A549 (cell line): ENCODE results near the gene TMEM52B.
"Not testable (repeated sequence)": the region's sequence is repeated elsewhere in the genome, so short reads cannot be mapped to it uniquely, and the experiment has no call there.

Experiments used
- CHD4 ChIP-seq: fragments of 200-600 bp; sonication (generic); IDR thresholded peaks from 2 replicates; pipeline ENCODE4 v1.6.1; 2016; ENCODE audit warnings: antibody characterized with exemption, mild to moderate bottlenecking, borderline replicate concordance
- CTCF ChIP-seq: fragments of >200 bp; sonication (Bioruptor Twin); formaldehyde crosslinking; IDR thresholded peaks from 3 replicates; pipeline ENCODE4 v1.5.1; 2016
- JUNB ChIP-seq: fragments of >200 bp; sonication (Bioruptor Twin); formaldehyde crosslinking; IDR thresholded peaks from 2 replicates; pipeline ENCODE4 v1.6.1; 2016
- MYC ChIP-seq: IDR thresholded peaks from 2 replicates; pipeline ENCODE4 v1.6.1; 2012; ENCODE audit warnings: mild to moderate bottlenecking, inconsistent platforms, low read length, improper control_type of control experiment, borderline replicate concordance
- RARB ChIP-seq: fragments of 250-450 bp; sonication (Bioruptor Pico); IDR thresholded peaks from 2 replicates; pipeline ENCODE4 v1.8.0; 2021; ENCODE audit warnings: mild to moderate bottlenecking, moderate library complexity
- REST ChIP-seq: fragments of 200-600 bp; sonication (generic); IDR thresholded peaks from 2 replicates; pipeline ENCODE4 v1.6.1; 2016; ENCODE audit warnings: antibody characterized with exemption, mild to moderate bottlenecking, moderate library complexity
- TF ChIP-seq, protein P1 (sequence below): IDR thresholded peaks from 2 replicates; pipeline ENCODE4 v1.6.1; 2012

- TF ChIP-seq CTCF; MYC; JUNB; RARB (CRISPR knock-in tag); CHD4; REST: not testable (repeated sequence)
- TF ChIP-seq, protein P1, sequence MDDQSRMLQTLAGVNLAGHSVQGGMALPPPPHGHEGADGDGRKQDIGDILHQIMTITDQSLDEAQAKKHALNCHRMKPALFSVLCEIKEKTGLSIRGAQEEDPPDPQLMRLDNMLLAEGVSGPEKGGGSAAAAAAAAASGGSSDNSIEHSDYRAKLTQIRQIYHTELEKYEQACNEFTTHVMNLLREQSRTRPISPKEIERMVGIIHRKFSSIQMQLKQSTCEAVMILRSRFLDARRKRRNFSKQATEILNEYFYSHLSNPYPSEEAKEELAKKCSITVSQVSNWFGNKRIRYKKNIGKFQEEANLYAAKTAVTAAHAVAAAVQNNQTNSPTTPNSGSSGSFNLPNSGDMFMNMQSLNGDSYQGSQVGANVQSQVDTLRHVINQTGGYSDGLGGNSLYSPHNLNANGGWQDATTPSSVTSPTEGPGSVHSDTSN = not testable (repeated sequence)
Observed at GRCh38 chr12:10215946-10216345, 37.1 kb downstream of the TMEM52B start.
